ENCODE results near the gene ANKHD1. TPM values are rescaled to one million over a fixed set of nuclear protein-coding genes. Genes with fewer than 3 reads are reported as not detected.
"Not testable (repeated sequence)": the region's sequence is repeated elsewhere in the genome, so short reads cannot be mapped to it uniquely, and the experiment has no call there.

The ANKHD1 gene
- total RNA-seq, 2 experiments from 2014 or later: 77.1 to 93.5 TPM

DNA sequence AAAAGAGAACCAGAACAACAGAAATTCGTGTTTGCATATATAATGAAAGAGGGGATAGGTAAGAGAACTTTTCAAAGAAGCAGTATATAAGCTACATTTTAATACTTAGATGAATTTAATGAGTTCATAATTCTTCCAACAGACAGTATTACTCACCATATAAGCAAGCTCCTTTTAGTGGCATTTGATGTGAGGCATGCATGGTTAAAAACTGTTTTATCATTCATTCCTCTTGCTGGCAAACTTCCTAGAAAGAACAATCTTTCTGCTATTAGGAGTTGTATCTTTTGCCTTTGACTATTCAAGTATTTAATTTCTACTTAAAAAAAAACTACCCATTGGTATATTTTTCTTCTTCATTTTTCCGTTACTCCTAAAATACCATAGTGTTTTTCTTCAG lies 80.1 kb downstream of the ANKHD1 start:
- H3K27me3 Mint-ChIP-seq: no peaks in the 10 kb centered on the region
- ChIA-PET CTCF (interaction anchor here (0.6 to 1.8 kb wide), 2 partner anchors 17 to 84 kb away, joined by 3 to 4 read pairs; no protein-coding TSS in a partner anchor), POLR2A (no interaction called here)
- no peak overlapping the region for H3K4me3 Mint-ChIP-seq
- peaks cover 7% of the 10 kb centered on the region for H3K36me3 Mint-ChIP-seq (ENCODE audit: low read depth)
- ATAC-seq (no peak), DNase-seq (no peak)
- intact Hi-C loops (cut with DNase I, micrococcal nuclease): no loop called here
- H3K27ac Mint-ChIP-seq: no peak overlapping the region
- H3K9me3 Mint-ChIP-seq (ENCODE audit: low read depth): no peaks in the 10 kb centered on the region
- H3K4me1 Mint-ChIP-seq: no peaks in the 10 kb centered on the region

DNA sequence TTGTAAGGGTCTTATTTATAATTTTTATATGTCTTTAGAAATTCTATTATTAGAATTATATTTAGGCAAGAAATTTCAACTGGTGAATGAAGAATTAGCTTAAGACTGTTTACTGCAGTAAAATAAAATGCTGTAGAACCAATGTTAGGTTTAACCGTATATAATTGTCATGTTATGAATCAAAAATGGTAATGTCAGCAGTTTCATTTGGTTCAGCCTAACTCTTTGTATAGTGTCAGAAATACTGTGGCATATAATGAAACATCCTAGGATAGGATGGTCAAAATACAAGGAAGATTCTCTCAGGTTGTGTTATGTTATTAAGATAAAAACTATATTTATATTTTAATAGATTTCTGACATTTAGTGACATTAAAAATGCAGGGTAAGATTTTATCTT lies 81.4 kb downstream of the ANKHD1 start:
- peaks cover 11% of the 10 kb centered on the region for H3K36me3 Mint-ChIP-seq (ENCODE audit: low read depth)
- H3K4me3 Mint-ChIP-seq: no peak overlapping the region
- intact Hi-C loops (cut with DNase I, micrococcal nuclease): no loop called here
- no peaks in the 10 kb centered on the region for H3K9me3 Mint-ChIP-seq (ENCODE audit: low read depth)
- no peaks in the 10 kb centered on the region for H3K27me3 Mint-ChIP-seq
- no peak for DNase-seq
- ATAC-seq: no peak
- CTCF ChIA-PET: no interaction called here
- H3K27ac Mint-ChIP-seq: no peak overlapping the region
- no peaks in the 10 kb centered on the region for H3K4me1 Mint-ChIP-seq
- POLR2A ChIA-PET: no interaction called here

DNA sequence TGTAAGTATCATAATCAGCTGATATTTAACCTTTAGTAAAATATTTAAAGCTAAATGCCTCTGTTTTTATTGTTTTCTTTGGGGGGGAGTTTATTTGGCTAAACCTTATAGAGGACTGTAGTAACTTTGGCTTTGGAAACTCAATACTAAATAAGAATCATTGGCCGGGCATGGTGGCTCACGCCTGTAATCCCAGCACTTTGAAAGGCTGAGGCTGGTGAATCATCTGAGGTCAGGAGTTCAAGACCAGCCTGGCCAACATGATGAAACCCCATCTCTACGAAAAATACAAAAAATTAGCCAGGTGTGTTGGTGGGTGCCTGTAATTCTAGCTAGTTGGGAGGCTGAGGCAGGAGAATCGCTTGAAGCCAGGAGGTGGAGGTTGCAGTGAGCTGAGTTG lies 86.5 kb downstream of the ANKHD1 start:
- H3K9me3 Mint-ChIP-seq (ENCODE audit: low read depth); DNase-seq; intact Hi-C loops (cut with DNase I, micrococcal nuclease); H3K27ac Mint-ChIP-seq; ATAC-seq; POLR2A ChIA-PET; H3K4me3 Mint-ChIP-seq; H3K27me3 Mint-ChIP-seq; CTCF ChIA-PET; H3K4me1 Mint-ChIP-seq: not testable (repeated sequence)
- peaks cover 21% of the 10 kb centered on the region for H3K36me3 Mint-ChIP-seq (ENCODE audit: low read depth)

DNA sequence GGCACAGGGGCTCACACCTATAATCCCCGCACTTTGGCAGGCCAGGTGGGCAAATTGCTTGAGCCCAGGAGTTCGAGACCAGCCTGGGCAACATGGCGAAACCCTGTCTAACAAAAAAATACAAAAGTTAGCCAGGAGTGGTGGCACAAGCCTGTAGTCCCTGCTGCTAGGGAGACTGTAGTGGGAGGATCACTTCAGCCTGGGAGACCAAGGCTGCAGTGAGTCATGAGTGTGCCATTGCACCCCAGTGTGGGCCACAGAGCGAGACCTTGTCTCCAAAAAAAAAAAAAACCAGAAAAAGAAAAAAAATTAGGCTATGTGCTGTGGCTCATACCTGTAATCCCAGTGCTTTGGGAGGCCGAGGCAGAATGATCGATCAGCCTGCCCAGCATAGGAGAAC lies 87.3 kb downstream of the ANKHD1 start:
- POLR2A ChIA-PET: no interaction called here
- ATAC-seq (no peak), DNase-seq (no peak)
- Mint-ChIP-seq H3K36me3 (ENCODE audit: low read depth) (peaks cover 24% of the 10 kb centered on the region), H3K4me1 (no peaks in the 10 kb centered on the region), H3K27me3 (no peaks in the 10 kb centered on the region), H3K4me3 (no peak overlapping the region), H3K9me3 (ENCODE audit: low read depth) (no peaks in the 10 kb centered on the region), H3K27ac (no peak overlapping the region)
- CTCF ChIA-PET: no interaction called here
- intact Hi-C loops (cut with DNase I, micrococcal nuclease): no loop called here

- no peak for DNase-seq
- Mint-ChIP-seq H3K36me3 (ENCODE audit: low read depth) (peaks cover 19% of the 10 kb centered on the region), H3K27me3 (no peaks in the 10 kb centered on the region), H3K4me1 (peaks cover 2% of the 10 kb centered on the region), H3K9me3 (ENCODE audit: low read depth) (no peaks in the 10 kb centered on the region), H3K27ac (no peak overlapping the region), H3K4me3 (no peak overlapping the region)
- POLR2A ChIA-PET: no interaction called here
- intact Hi-C loops (cut with DNase I, micrococcal nuclease): no loop called here
- CTCF ChIA-PET: interaction anchor here (0.6 to 1.5 kb wide), 2 partner anchors 125 to 145 kb away, joined by 3 to 5 read pairs; no protein-coding TSS in a partner anchor
- peak; percentile 33 for ATAC-seq
These were observed 96.3 kb downstream of the ANKHD1 start for GRCh38 chr5:140497897-140498296.

DNA sequence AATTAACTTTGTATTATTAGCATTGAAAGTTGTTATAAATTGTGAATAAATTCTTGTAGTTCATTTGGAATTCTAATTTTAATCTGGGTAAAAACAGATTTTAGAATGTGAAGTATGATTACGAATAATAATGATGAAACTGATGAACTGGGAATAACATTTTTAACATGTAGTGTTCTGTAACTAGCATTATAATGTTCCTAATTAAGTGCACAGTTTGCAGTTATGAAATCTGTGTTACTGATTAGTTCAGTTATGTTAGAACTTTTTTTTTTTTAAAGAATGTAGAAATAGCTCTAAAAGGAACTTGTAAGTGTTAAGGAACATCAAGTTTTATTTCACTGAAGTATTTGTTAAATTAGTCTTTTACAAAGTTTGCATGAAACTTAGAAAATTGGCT lies 97.0 kb downstream of the ANKHD1 start:
- intact Hi-C loops (cut with DNase I, micrococcal nuclease): no loop called here
- ATAC-seq (no peak), DNase-seq (no peak)
- no peak overlapping the region for H3K4me3 Mint-ChIP-seq
- CTCF ChIA-PET: no interaction called here
- H3K27ac Mint-ChIP-seq: no peak overlapping the region
- H3K4me1 Mint-ChIP-seq: peaks cover 2% of the 10 kb centered on the region
- POLR2A ChIA-PET: no interaction called here
- no peaks in the 10 kb centered on the region for H3K27me3 Mint-ChIP-seq
- no peaks in the 10 kb centered on the region for H3K9me3 Mint-ChIP-seq (ENCODE audit: low read depth)
- H3K36me3 Mint-ChIP-seq (ENCODE audit: low read depth): peaks cover 15% of the 10 kb centered on the region

GRCh38 chr5:140502834-140503233 lies 101.2 kb downstream of the ANKHD1 start:
- Mint-ChIP-seq H3K27me3 (no peaks in the 10 kb centered on the region), H3K9me3 (ENCODE audit: low read depth) (no peaks in the 10 kb centered on the region), H3K27ac (no peak overlapping the region), H3K4me3 (no peak overlapping the region), H3K36me3 (ENCODE audit: low read depth) (peaks cover 15% of the 10 kb centered on the region), H3K4me1 (peaks cover 1% of the 10 kb centered on the region)
- intact Hi-C loops (cut with DNase I, micrococcal nuclease): no loop called here
- ChIA-PET CTCF (interaction anchor here (1.0 kb wide), 1 partner anchor 66 kb away, joined by 3 read pairs; no protein-coding TSS in a partner anchor), POLR2A (no interaction called here)
- DNase-seq (no peak), ATAC-seq (peak; percentile 47)

- H3K27me3 Mint-ChIP-seq: no peaks in the 10 kb centered on the region
- DNase-seq (no peak), ATAC-seq (no peak)
- ChIA-PET POLR2A (no interaction called here), CTCF (interaction anchor here (1.0 kb wide), 1 partner anchor 125 kb away, joined by 3 read pairs; no protein-coding TSS in a partner anchor)
- H3K36me3 Mint-ChIP-seq (ENCODE audit: low read depth): peaks cover 40% of the 10 kb centered on the region
- no peak overlapping the region for H3K4me3 Mint-ChIP-seq
- no peaks in the 10 kb centered on the region for H3K9me3 Mint-ChIP-seq (ENCODE audit: low read depth)
- no peaks in the 10 kb centered on the region for H3K4me1 Mint-ChIP-seq
- intact Hi-C loops (cut with DNase I, micrococcal nuclease): no loop called here
- H3K27ac Mint-ChIP-seq: no peak overlapping the region
These were observed 108.3 kb downstream of the ANKHD1 start for GRCh38 chr5:140509898-140510297.

GRCh38 chr5:140513124-140513523 lies 111.5 kb downstream of the ANKHD1 start:
- no peak for ATAC-seq
- Mint-ChIP-seq H3K9me3 (ENCODE audit: low read depth) (no peaks in the 10 kb centered on the region), H3K27ac (no peak overlapping the region), H3K27me3 (no peaks in the 10 kb centered on the region), H3K4me3 (no peak overlapping the region), H3K4me1 (no peaks in the 10 kb centered on the region), H3K36me3 (ENCODE audit: low read depth) (peaks cover 36% of the 10 kb centered on the region)
- intact Hi-C loops (cut with DNase I, micrococcal nuclease): no loop called here
- no peak for DNase-seq
- CTCF ChIA-PET: no interaction called here
- POLR2A ChIA-PET: no interaction called here

- no peaks in the 10 kb centered on the region for H3K27me3 Mint-ChIP-seq
- CTCF ChIA-PET: interaction anchor here (0.7 kb wide), 1 partner anchor 100 kb away, joined by 3 read pairs; no protein-coding TSS in a partner anchor
- H3K4me3 Mint-ChIP-seq: no peak overlapping the region
- intact Hi-C loops (cut with DNase I, micrococcal nuclease): no loop called here
- H3K27ac Mint-ChIP-seq: peak overlapping the region; percentile 27
- no peak for ATAC-seq
- DNase-seq: no peak
- peaks cover 3% of the 10 kb centered on the region for H3K9me3 Mint-ChIP-seq (ENCODE audit: low read depth)
- no peaks in the 10 kb centered on the region for H3K4me1 Mint-ChIP-seq
- peaks cover 29% of the 10 kb centered on the region for H3K36me3 Mint-ChIP-seq (ENCODE audit: low read depth)
- POLR2A ChIA-PET: no interaction called here
These were observed 122.4 kb downstream of the ANKHD1 start for GRCh38 chr5:140524003-140524402.

DNA sequence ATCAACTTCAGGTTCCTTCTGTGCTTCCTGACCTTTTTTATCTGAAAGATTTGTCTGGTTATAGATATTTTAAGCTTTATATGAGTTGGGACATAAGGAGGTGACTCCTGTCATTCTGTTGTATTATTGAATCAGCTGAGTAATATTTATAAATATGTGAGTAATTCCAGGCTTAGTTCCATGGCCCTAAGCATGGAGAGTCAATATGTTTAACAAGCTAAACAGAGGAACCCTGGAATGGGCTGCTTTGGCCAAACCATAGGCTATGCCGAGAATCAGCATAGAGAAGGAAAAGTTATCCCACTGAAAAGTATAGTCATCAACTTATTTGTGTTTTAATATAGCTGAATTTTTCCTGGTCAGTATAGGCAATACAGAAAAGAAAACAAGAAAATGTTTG lies 138.6 kb downstream of the ANKHD1 start:
- H3K4me1 Mint-ChIP-seq: peaks cover 2% of the 10 kb centered on the region
- ATAC-seq (no peak), DNase-seq (no peak)
- no peaks in the 10 kb centered on the region for H3K27me3 Mint-ChIP-seq
- no peak overlapping the region for H3K27ac Mint-ChIP-seq
- ChIA-PET POLR2A (no interaction called here), CTCF (interaction anchor here (0.5 to 1.7 kb wide), 8 partner anchors 10 to 263 kb away, joined by 3 to 4 read pairs (median 3); no protein-coding TSS in a partner anchor)
- intact Hi-C loops (cut with DNase I, micrococcal nuclease): no loop called here
- peaks cover 48% of the 10 kb centered on the region for H3K36me3 Mint-ChIP-seq (ENCODE audit: low read depth)
- H3K9me3 Mint-ChIP-seq (ENCODE audit: low read depth): no peaks in the 10 kb centered on the region
- H3K4me3 Mint-ChIP-seq: no peak overlapping the region

DNA sequence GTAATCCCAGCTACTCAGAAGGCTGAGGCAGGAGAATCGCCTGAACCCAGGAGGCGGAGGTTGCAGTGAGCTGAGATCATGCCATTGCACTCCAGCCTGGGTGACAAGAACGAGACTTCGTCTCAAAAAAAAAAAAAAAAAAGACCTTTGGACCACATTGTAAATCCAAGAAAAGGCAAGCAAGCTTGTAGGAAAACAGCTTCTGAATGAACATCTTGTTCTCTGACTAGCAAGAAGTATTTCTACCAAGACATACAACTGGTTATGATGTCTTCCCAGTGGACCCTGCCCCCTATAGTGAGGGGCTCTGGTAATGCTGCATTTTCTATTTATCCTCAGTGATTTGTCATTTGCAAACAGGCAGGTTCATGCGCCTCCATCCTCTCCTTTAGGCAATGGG lies 141.3 kb downstream of the ANKHD1 start:
- ChIA-PET POLR2A (no interaction called here), CTCF (interaction anchor here (0.7 kb wide), 1 partner anchor 167 kb away, joined by 3 read pairs; no protein-coding TSS in a partner anchor)

More for the DNA sequence above, 141.3 kb downstream of the ANKHD1 start:
- DNase-seq (no peak), ATAC-seq (no peak)
- Mint-ChIP-seq H3K36me3 (ENCODE audit: low read depth) (peaks cover 39% of the 10 kb centered on the region), H3K4me3 (no peak overlapping the region), H3K27ac (no peak overlapping the region), H3K4me1 (peaks cover 3% of the 10 kb centered on the region), H3K27me3 (no peaks in the 10 kb centered on the region), H3K9me3 (ENCODE audit: low read depth) (no peaks in the 10 kb centered on the region)
- intact Hi-C loops (cut with DNase I, micrococcal nuclease): no loop called here
